ENCODE measurements around the gene SMG1.
A peak's percentile ranks its signal among the peaks of the same experiment; 100 is the strongest.

Gene SMG1

GRCh38 chr16:18788828-18789514 lies 137.2 kb downstream of the SMG1 start:
- peaks cover 28% of the 10 kb centered on the region for H3K4me1 ChIP-seq (ENCODE audit: low read length)
- H3K27me3 ChIP-seq (replicated peaks; ENCODE audit: insufficient read depth, low read length), result no peaks in the 10 kb centered on the region
- TF ChIP-seq EZH2 (optimal IDR thresholded peaks at IDR 0.05; ENCODE audit: low read depth, low read length) (no peak), EZH2phosphoT487 (IDR thresholded peaks at IDR 0.05; ENCODE audit: low read length) (no peak)
- TF ChIP-seq, protein P1, sequence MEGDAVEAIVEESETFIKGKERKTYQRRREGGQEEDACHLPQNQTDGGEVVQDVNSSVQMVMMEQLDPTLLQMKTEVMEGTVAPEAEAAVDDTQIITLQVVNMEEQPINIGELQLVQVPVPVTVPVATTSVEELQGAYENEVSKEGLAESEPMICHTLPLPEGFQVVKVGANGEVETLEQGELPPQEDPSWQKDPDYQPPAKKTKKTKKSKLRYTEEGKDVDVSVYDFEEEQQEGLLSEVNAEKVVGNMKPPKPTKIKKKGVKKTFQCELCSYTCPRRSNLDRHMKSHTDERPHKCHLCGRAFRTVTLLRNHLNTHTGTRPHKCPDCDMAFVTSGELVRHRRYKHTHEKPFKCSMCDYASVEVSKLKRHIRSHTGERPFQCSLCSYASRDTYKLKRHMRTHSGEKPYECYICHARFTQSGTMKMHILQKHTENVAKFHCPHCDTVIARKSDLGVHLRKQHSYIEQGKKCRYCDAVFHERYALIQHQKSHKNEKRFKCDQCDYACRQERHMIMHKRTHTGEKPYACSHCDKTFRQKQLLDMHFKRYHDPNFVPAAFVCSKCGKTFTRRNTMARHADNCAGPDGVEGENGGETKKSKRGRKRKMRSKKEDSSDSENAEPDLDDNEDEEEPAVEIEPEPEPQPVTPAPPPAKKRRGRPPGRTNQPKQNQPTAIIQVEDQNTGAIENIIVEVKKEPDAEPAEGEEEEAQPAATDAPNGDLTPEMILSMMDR (IDR thresholded peaks at IDR 0.05; ENCODE audit: low read length), result no peak
- peak overlapping the region; percentile 95 for H3K4me2 ChIP-seq (ENCODE audit: low read depth, low read length)
- no peaks in the 10 kb centered on the region for H3K9me3 ChIP-seq (replicated peaks; ENCODE audit: insufficient read depth, low read length)
- DNase-seq, result peak; percentile 21
- H3K79me2 ChIP-seq (ENCODE audit: low read length), result peaks cover 62% of the 10 kb centered on the region
- H2AFZ ChIP-seq (ENCODE audit: low read length), result no peak overlapping the region
- H3K9ac ChIP-seq (ENCODE audit: low read length), result peak overlapping the region; percentile 97
- H4K20me1 ChIP-seq (ENCODE audit: insufficient read depth, low read length), result peaks cover 51% of the 10 kb centered on the region
- H3K4me3 ChIP-seq (ENCODE audit: low read length), result peak overlapping the region; percentile 97
- peaks cover 42% of the 10 kb centered on the region for H3K36me3 ChIP-seq (replicated peaks; ENCODE audit: insufficient read depth, low read length)
- peaks cover 62% of the 10 kb centered on the region for H3F3A ChIP-seq (ENCODE audit: insufficient read depth, low read length)
- peak overlapping the region; percentile 72; the same call in 1 of the 2 replicates for H3K27ac ChIP-seq (ENCODE audit: low read length)
- H3K9me2 ChIP-seq (replicated peaks; ENCODE audit: insufficient read depth, low read length), result no peaks in the 10 kb centered on the region

- H3K9ac ChIP-seq (ENCODE audit: low read length), result no peak overlapping the region
These were observed 141.1 kb downstream of the SMG1 start for GRCh38 chr16:18784917-18785623.

GRCh38 chr16:18783430-18784341 lies 142.5 kb downstream of the SMG1 start:
- Histone ChIP-seq H3K9me2 (replicated peaks; ENCODE audit: insufficient read depth, low read length) (no peaks in the 10 kb centered on the region), H3K27me3 (replicated peaks; ENCODE audit: insufficient read depth, low read length) (no peaks in the 10 kb centered on the region), H3F3A (ENCODE audit: insufficient read depth, low read length) (peaks cover 40% of the 10 kb centered on the region), H3K79me2 (ENCODE audit: low read length) (peaks cover 63% of the 10 kb centered on the region), H3K4me3 (ENCODE audit: low read length) (no peak overlapping the region), H2AFZ (ENCODE audit: low read length) (no peak overlapping the region), H3K4me2 (ENCODE audit: low read depth, low read length) (no peak overlapping the region), H3K4me1 (ENCODE audit: low read length) (peaks cover 26% of the 10 kb centered on the region), H3K9me3 (replicated peaks; ENCODE audit: insufficient read depth, low read length) (no peaks in the 10 kb centered on the region), H4K20me1 (ENCODE audit: insufficient read depth, low read length) (peaks cover 56% of the 10 kb centered on the region), H3K9ac (ENCODE audit: low read length) (no peak overlapping the region), H3K36me3 (replicated peaks; ENCODE audit: insufficient read depth, low read length) (peaks cover 49% of the 10 kb centered on the region), H3K27ac (ENCODE audit: low read length) (no peak overlapping the region)
- no peak for DNase-seq
- no peak for TF ChIP-seq EZH2 (optimal IDR thresholded peaks at IDR 0.05; ENCODE audit: low read depth, low read length)
- TF ChIP-seq, protein P1 (IDR thresholded peaks at IDR 0.05; ENCODE audit: low read length), result no peak
- TF ChIP-seq EZH2phosphoT487 (IDR thresholded peaks at IDR 0.05; ENCODE audit: low read length), result no peak

More at GRCh38 chr16:18784917-18785623, 141.1 kb downstream of the SMG1 start:
- Histone ChIP-seq H2AFZ (ENCODE audit: low read length) (no peak overlapping the region), H3K27ac (ENCODE audit: low read length) (no peak overlapping the region), H3K79me2 (ENCODE audit: low read length) (peaks cover 77% of the 10 kb centered on the region), H3K9me2 (replicated peaks; ENCODE audit: insufficient read depth, low read length) (no peaks in the 10 kb centered on the region), H3K36me3 (replicated peaks; ENCODE audit: insufficient read depth, low read length) (peaks cover 53% of the 10 kb centered on the region), H3K27me3 (replicated peaks; ENCODE audit: insufficient read depth, low read length) (no peaks in the 10 kb centered on the region), H3K4me3 (ENCODE audit: low read length) (no peak overlapping the region), H4K20me1 (ENCODE audit: insufficient read depth, low read length) (peaks cover 61% of the 10 kb centered on the region), H3F3A (ENCODE audit: insufficient read depth, low read length) (peaks cover 51% of the 10 kb centered on the region), H3K4me1 (ENCODE audit: low read length) (peaks cover 28% of the 10 kb centered on the region), H3K4me2 (ENCODE audit: low read depth, low read length) (peak overlapping the region; percentile 24; the same call in 1 of the 2 replicates), H3K9me3 (replicated peaks; ENCODE audit: insufficient read depth, low read length) (no peaks in the 10 kb centered on the region)
- no peak for DNase-seq
- TF ChIP-seq EZH2 (optimal IDR thresholded peaks at IDR 0.05; ENCODE audit: low read depth, low read length) (no peak), EZH2phosphoT487 (IDR thresholded peaks at IDR 0.05; ENCODE audit: low read length) (no peak)
- TF ChIP-seq, protein P1 (IDR thresholded peaks at IDR 0.05; ENCODE audit: low read length), result no peak

All from MM.1S (cell line).